WTC11 (cell line): ENCODE measurements around the gene GALNT2.

Experiments
- E2F1 ChIP-seq: sonication (generic); formaldehyde crosslinking; IDR thresholded peaks from 2 replicates; pipeline ENCODE4 v1.8.0; 2022; ENCODE audit warnings: mild to moderate bottlenecking, missing genetic modification reagents
- FOXP1 ChIP-seq: sonication (generic); formaldehyde crosslinking; IDR thresholded peaks from 2 replicates; pipeline ENCODE4 v1.8.0; 2022; ENCODE audit warnings: missing genetic modification reagents, mild to moderate bottlenecking, moderate library complexity, borderline replicate concordance
- IRF1 ChIP-seq: sonication (generic); formaldehyde crosslinking; IDR thresholded peaks from 2 replicates; pipeline ENCODE4 v1.8.0; 2023; ENCODE audit warnings: missing genetic modification reagents
- TF ChIP-seq, protein P1 (sequence below): sonication (generic); formaldehyde crosslinking; IDR thresholded peaks from 2 replicates; pipeline ENCODE4 v1.8.0; 2022; ENCODE audit warnings: mild to moderate bottlenecking, missing genetic modification reagents
- TF ChIP-seq, protein P2 (sequence below): fragments of 200-600 bp; IDR thresholded peaks from 2 replicates; pipeline ENCODE4 v1.8.0; 2022; ENCODE audit warnings: antibody characterized with exemption
- TF ChIP-seq, protein P3 (sequence below): sonication (generic); formaldehyde crosslinking; IDR thresholded peaks from 2 replicates; pipeline ENCODE4 v1.8.0; 2023; ENCODE audit warnings: missing genetic modification reagents, mild to moderate bottlenecking, borderline replicate concordance
- TF ChIP-seq, protein P4 (sequence below): sonication (generic); formaldehyde crosslinking; IDR thresholded peaks from 2 replicates; pipeline ENCODE4 v1.8.1; 2023; ENCODE audit warnings: mild to moderate bottlenecking, missing genetic modification reagents, borderline replicate concordance

DNA sequence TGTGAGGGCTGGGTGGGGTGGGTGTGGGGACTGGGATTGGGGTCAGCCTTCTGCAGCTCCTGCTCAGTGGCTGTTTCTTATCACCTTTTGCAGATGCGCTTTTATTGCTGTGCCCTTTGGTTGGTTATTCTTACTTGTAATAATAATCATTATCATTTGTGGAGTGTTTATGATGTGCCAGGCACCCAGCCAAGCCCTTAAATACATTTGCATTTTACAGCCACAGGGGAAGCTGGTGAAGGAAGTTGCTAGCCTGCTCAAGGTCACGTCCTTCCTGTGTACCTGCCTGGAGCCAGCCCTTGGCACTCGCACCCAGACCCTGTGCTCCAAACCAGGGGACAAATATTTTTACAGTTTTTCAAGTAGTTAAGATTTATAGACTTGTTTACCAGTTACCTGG is 215.1 kb downstream of the GALNT2 start:
- TF ChIP-seq, protein P1, sequence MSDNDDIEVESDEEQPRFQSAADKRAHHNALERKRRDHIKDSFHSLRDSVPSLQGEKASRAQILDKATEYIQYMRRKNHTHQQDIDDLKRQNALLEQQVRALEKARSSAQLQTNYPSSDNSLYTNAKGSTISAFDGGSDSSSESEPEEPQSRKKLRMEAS: no peak
- TF ChIP-seq, protein P2, sequence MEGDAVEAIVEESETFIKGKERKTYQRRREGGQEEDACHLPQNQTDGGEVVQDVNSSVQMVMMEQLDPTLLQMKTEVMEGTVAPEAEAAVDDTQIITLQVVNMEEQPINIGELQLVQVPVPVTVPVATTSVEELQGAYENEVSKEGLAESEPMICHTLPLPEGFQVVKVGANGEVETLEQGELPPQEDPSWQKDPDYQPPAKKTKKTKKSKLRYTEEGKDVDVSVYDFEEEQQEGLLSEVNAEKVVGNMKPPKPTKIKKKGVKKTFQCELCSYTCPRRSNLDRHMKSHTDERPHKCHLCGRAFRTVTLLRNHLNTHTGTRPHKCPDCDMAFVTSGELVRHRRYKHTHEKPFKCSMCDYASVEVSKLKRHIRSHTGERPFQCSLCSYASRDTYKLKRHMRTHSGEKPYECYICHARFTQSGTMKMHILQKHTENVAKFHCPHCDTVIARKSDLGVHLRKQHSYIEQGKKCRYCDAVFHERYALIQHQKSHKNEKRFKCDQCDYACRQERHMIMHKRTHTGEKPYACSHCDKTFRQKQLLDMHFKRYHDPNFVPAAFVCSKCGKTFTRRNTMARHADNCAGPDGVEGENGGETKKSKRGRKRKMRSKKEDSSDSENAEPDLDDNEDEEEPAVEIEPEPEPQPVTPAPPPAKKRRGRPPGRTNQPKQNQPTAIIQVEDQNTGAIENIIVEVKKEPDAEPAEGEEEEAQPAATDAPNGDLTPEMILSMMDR: no peak
- no peak for TF ChIP-seq IRF1 (CRISPR knock-in tag)
- TF ChIP-seq, protein P3, sequence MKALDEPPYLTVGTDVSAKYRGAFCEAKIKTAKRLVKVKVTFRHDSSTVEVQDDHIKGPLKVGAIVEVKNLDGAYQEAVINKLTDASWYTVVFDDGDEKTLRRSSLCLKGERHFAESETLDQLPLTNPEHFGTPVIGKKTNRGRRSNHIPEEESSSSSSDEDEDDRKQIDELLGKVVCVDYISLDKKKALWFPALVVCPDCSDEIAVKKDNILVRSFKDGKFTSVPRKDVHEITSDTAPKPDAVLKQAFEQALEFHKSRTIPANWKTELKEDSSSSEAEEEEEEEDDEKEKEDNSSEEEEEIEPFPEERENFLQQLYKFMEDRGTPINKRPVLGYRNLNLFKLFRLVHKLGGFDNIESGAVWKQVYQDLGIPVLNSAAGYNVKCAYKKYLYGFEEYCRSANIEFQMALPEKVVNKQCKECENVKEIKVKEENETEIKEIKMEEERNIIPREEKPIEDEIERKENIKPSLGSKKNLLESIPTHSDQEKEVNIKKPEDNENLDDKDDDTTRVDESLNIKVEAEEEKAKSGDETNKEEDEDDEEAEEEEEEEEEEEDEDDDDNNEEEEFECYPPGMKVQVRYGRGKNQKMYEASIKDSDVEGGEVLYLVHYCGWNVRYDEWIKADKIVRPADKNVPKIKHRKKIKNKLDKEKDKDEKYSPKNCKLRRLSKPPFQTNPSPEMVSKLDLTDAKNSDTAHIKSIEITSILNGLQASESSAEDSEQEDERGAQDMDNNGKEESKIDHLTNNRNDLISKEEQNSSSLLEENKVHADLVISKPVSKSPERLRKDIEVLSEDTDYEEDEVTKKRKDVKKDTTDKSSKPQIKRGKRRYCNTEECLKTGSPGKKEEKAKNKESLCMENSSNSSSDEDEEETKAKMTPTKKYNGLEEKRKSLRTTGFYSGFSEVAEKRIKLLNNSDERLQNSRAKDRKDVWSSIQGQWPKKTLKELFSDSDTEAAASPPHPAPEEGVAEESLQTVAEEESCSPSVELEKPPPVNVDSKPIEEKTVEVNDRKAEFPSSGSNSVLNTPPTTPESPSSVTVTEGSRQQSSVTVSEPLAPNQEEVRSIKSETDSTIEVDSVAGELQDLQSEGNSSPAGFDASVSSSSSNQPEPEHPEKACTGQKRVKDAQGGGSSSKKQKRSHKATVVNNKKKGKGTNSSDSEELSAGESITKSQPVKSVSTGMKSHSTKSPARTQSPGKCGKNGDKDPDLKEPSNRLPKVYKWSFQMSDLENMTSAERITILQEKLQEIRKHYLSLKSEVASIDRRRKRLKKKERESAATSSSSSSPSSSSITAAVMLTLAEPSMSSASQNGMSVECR (CRISPR knock-in tag): no peak
- TF ChIP-seq E2F1 (CRISPR knock-in tag): no peak
- TF ChIP-seq, protein P4, sequence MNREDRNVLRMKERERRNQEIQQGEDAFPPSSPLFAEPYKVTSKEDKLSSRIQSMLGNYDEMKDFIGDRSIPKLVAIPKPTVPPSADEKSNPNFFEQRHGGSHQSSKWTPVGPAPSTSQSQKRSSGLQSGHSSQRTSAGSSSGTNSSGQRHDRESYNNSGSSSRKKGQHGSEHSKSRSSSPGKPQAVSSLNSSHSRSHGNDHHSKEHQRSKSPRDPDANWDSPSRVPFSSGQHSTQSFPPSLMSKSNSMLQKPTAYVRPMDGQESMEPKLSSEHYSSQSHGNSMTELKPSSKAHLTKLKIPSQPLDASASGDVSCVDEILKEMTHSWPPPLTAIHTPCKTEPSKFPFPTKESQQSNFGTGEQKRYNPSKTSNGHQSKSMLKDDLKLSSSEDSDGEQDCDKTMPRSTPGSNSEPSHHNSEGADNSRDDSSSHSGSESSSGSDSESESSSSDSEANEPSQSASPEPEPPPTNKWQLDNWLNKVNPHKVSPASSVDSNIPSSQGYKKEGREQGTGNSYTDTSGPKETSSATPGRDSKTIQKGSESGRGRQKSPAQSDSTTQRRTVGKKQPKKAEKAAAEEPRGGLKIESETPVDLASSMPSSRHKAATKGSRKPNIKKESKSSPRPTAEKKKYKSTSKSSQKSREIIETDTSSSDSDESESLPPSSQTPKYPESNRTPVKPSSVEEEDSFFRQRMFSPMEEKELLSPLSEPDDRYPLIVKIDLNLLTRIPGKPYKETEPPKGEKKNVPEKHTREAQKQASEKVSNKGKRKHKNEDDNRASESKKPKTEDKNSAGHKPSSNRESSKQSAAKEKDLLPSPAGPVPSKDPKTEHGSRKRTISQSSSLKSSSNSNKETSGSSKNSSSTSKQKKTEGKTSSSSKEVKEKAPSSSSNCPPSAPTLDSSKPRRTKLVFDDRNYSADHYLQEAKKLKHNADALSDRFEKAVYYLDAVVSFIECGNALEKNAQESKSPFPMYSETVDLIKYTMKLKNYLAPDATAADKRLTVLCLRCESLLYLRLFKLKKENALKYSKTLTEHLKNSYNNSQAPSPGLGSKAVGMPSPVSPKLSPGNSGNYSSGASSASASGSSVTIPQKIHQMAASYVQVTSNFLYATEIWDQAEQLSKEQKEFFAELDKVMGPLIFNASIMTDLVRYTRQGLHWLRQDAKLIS (CRISPR knock-in tag): no peak
- TF ChIP-seq FOXP1 (CRISPR knock-in tag): no peak
